Muscle layer of duodenum (tissue), 2 donors: Measurements from ENCODE around the gene NEXN.

Source experiments
- H3K27ac ChIP-seq: one replicate; pipeline ENCODE4 v1.7.0; 2013; ENCODE audit warnings: mild to moderate bottlenecking, low read length
- H3K27me3 ChIP-seq: one replicate; pipeline ENCODE4 v1.7.0; 2013; ENCODE audit warnings: low read depth, mild to moderate bottlenecking, control low read depth, low read length
- H3K36me3 ChIP-seq, 2 donors: one replicate each; pipeline ENCODE4 v1.7.0; 2013; ENCODE audit warnings: low read length in 2 of 2, control low read depth in 1 of 2, mild to moderate bottlenecking in 1 of 2; ENCODE audit not compliant: insufficient read depth in 2 of 2, control insufficient read depth in 1 of 2
- H3K4me1 ChIP-seq, 2 donors: one replicate each; pipeline ENCODE4 v1.7.0; 2013; ENCODE audit warnings: low read length in 2 of 2, mild to moderate bottlenecking in 2 of 2, control low read depth in 1 of 2, moderate library complexity in 1 of 2; ENCODE audit not compliant: insufficient read depth in 2 of 2, control insufficient read depth in 1 of 2
- H3K4me3 ChIP-seq, 2 donors: one replicate each; pipeline ENCODE4 v1.7.0; 2013; ENCODE audit warnings: low read length in 2 of 2, low read depth in 1 of 2, mild to moderate bottlenecking in 1 of 2
- H3K9me3 ChIP-seq, 2 donors: one replicate each; pipeline ENCODE4 v1.7.0; 2013; ENCODE audit warnings: low read length in 2 of 2, control low read depth in 1 of 2, mild to moderate bottlenecking in 1 of 2; ENCODE audit not compliant: control insufficient read depth in 1 of 2
- donor health status: healthy.

The NEXN gene

GRCh38 chr1:77984629-77985028, 96.2 kb downstream of the NEXN start:
- Histone ChIP-seq H3K36me3 (no peaks in the 10 kb centered on the region), H3K4me1 (peaks cover 6 to 8% of the 10 kb centered on the region in 2 donors), H3K4me3 (no peak overlapping the region), H3K9me3 (no peaks in the 10 kb centered on the region), H3K27ac (peak overlapping the region; percentile 42), H3K27me3 (no peaks in the 10 kb centered on the region)

- H3K36me3 ChIP-seq, result no peaks in the 10 kb centered on the region
- H3K4me3 ChIP-seq, result no peak overlapping the region
- H3K4me1 ChIP-seq, result peaks cover 6 to 11% of the 10 kb centered on the region in 2 donors
- no peak overlapping the region for H3K27ac ChIP-seq
- no peaks in the 10 kb centered on the region for H3K27me3 ChIP-seq
- H3K9me3 ChIP-seq, result no peaks in the 10 kb centered on the region
Measured at GRCh38 chr1:77986810-77987209, 98.4 kb downstream of the NEXN start.

GRCh38 chr1:77987919-77988318, 99.5 kb downstream of the NEXN start:
- no peak overlapping the region for H3K4me3 ChIP-seq
- H3K27me3 ChIP-seq, result no peaks in the 10 kb centered on the region
- H3K4me1 ChIP-seq, result peaks cover 6 to 11% of the 10 kb centered on the region in 2 donors
- no peaks in the 10 kb centered on the region for H3K36me3 ChIP-seq
- no peak overlapping the region for H3K27ac ChIP-seq
- H3K9me3 ChIP-seq, result no peaks in the 10 kb centered on the region

GRCh38 chr1:77989744-77990143, 101.3 kb downstream of the NEXN start:
- Histone ChIP-seq H3K9me3 (no peaks in the 10 kb centered on the region), H3K27ac (no peak overlapping the region), H3K4me3 (no peak overlapping the region), H3K36me3 (no peaks in the 10 kb centered on the region), H3K4me1 (peaks cover 0 to 8% of the 10 kb centered on the region in 2 donors), H3K27me3 (no peaks in the 10 kb centered on the region)

GRCh38 chr1:77990629-77991204, 102.3 kb downstream of the NEXN start:
- Histone ChIP-seq H3K27me3 (no peaks in the 10 kb centered on the region), H3K27ac (no peak overlapping the region), H3K9me3 (no peaks in the 10 kb centered on the region), H3K4me1 (peaks cover 0 to 3% of the 10 kb centered on the region in 2 donors), H3K4me3 (no peak overlapping the region), H3K36me3 (no peaks in the 10 kb centered on the region)

- H3K9me3 ChIP-seq, result no peaks in the 10 kb centered on the region
- no peak overlapping the region for H3K27ac ChIP-seq
- no peak overlapping the region for H3K4me3 ChIP-seq
- H3K4me1 ChIP-seq, result peaks cover 0 to 3% of the 10 kb centered on the region in 2 donors
- H3K27me3 ChIP-seq, result no peaks in the 10 kb centered on the region
- H3K36me3 ChIP-seq, result no peaks in the 10 kb centered on the region
Measured at GRCh38 chr1:77991638-77992037, 103.2 kb downstream of the NEXN start.
